Measurements from ENCODE around the gene HTR2C.

DNA sequence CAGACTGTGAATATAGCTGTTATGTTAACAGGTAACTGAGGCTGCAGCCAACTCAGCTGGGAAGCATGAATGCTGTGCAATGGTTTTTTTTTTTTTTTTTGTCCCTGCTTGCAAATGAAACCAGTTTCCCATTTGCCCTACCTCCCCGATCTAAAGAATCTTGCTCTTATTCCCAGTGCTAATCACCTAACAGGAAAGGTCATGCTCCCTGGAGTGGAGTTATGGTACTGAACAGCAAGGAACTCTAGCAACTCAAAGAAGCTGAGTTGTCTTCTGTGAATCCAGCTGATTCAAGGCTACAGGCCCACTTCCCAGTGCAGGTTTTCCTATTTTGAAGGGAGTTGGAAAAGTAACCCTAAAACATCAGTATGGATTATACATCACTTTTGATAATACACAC is 52.1 kb downstream of the HTR2C start:
- TF ChIP-seq, protein P1, sequence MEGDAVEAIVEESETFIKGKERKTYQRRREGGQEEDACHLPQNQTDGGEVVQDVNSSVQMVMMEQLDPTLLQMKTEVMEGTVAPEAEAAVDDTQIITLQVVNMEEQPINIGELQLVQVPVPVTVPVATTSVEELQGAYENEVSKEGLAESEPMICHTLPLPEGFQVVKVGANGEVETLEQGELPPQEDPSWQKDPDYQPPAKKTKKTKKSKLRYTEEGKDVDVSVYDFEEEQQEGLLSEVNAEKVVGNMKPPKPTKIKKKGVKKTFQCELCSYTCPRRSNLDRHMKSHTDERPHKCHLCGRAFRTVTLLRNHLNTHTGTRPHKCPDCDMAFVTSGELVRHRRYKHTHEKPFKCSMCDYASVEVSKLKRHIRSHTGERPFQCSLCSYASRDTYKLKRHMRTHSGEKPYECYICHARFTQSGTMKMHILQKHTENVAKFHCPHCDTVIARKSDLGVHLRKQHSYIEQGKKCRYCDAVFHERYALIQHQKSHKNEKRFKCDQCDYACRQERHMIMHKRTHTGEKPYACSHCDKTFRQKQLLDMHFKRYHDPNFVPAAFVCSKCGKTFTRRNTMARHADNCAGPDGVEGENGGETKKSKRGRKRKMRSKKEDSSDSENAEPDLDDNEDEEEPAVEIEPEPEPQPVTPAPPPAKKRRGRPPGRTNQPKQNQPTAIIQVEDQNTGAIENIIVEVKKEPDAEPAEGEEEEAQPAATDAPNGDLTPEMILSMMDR (IDR thresholded peaks at IDR 0.05), result no peak
- TF ChIP-seq POLR2A (IDR thresholded peaks at IDR 0.05) (no peak), POLR2AphosphoS5 (IDR thresholded peaks at IDR 0.05) (no peak)

Measured in prostate gland (tissue), 2 donors.